Prostate gland (tissue), 2 donors: ENCODE measurements around the gene CNTNAP2. TPM values are rescaled to one million over a fixed set of nuclear protein-coding genes. Genes with fewer than 3 reads are reported as not detected.

ENCODE experiments used
- DNase-seq: peaks from one replicate; pipeline ENCODE4 v3.0.0-alpha.2; 2019; ENCODE audit warnings: low spot score
- H3K27ac ChIP-seq, 2 donors: fragments of 200-600 bp; sonication (generic); 2 replicates each; pipeline ENCODE4 v1.5.1; 2017 to 2019
- H3K27me3 ChIP-seq: fragments of 200-600 bp; sonication (generic); replicated peaks from 2 replicates; pipeline ENCODE4 v1.5.1; 2019; ENCODE audit not compliant: insufficient read depth
- H3K36me3 ChIP-seq, 2 donors: fragments of 200-600 bp; sonication (generic); 1 replicate in 1 of 2; 2 replicates in 1 of 2; pipeline versions ENCODE4 v1.5.1 to v1.8.1; 2017 to 2019
- H3K4me1 ChIP-seq: fragments of 200-600 bp; sonication (generic); replicated peaks from 2 replicates; pipeline ENCODE4 v1.5.1; 2019
- H3K4me3 ChIP-seq, 2 donors: fragments of 200-600 bp; sonication (generic); 2 replicates each; pipeline ENCODE4 v1.5.1; 2017 to 2019
- H3K9me3 ChIP-seq: fragments of 200-600 bp; sonication (generic); 2 replicates; pipeline ENCODE4 v1.5.1; 2017
- CTCF ChIP-seq, 4 experiments: fragments of 200-600 bp in 2 of 4; fragments of 450-650 bp in 2 of 4; sonication (generic) in 2 of 4; IDR thresholded peaks; 1 replicate in 3 of 4; 2 replicates in 1 of 4; pipeline ENCODE4 v1.5.1; 2016 to 2019; ENCODE audit warnings: antibody characterized with exemption in 4 of 4, mild to moderate bottlenecking in 2 of 4, moderate library complexity in 2 of 4
- POLR2A ChIP-seq: fragments of 450-650 bp; IDR thresholded peaks from one replicate; pipeline ENCODE4 v1.6.1; 2016; ENCODE audit warnings: antibody characterized with exemption, mild to moderate bottlenecking
- POLR2AphosphoS5 ChIP-seq: sonication (generic); formaldehyde crosslinking; IDR thresholded peaks from one replicate; pipeline ENCODE4 v1.6.1; 2017; ENCODE audit warnings: antibody characterized with exemption
- WGBS: methylation state at CpG from one replicate; pipeline ENCODE4 v1.1.5; 2018; 5-methylcytosine and 5-hydroxymethylcytosine counted together
- intact Hi-C: fragments of 100-400 bp; cut with DNase I; formaldehyde crosslinking; loops from one replicate; pipeline ENCODE4 v1.14.2; 2022
- total RNA-seq, 2 donors: library from RNA; depleted of rRNA; stranded (reverse); fragments of >200 nt; gene quantifications; one replicate each; pipeline ENCODE4 v1.1.0, GENCODE V29; 2016

CNTNAP2 gene
- total RNA-seq, 2 donors from 2014 or later, result 10.6 to 43.7 TPM

GRCh38 chr7:146346096-146346495, 229.5 kb downstream of the CNTNAP2 start:
- no peak overlapping the region for H3K4me3 ChIP-seq
- H3K4me1 ChIP-seq, result no peaks in the 10 kb centered on the region
- no peak overlapping the region for H3K27ac ChIP-seq
- WGBS, result 84% methylated on average over 5 of the region's 5 CpGs
- intact Hi-C loops, result no loop called here
- no peak for DNase-seq
- no peaks in the 10 kb centered on the region for H3K27me3 ChIP-seq
- TF ChIP-seq POLR2AphosphoS5 (no peak), POLR2A (no peak), CTCF (IDR thresholded peaks at IDR 0.05) (no peak)
- no peaks in the 10 kb centered on the region for H3K36me3 ChIP-seq
- H3K9me3 ChIP-seq, result no peaks in the 10 kb centered on the region

GRCh38 chr7:146355216-146355615, 238.6 kb downstream of the CNTNAP2 start:
- no peaks in the 10 kb centered on the region for H3K27me3 ChIP-seq
- no peaks in the 10 kb centered on the region for H3K36me3 ChIP-seq
- intact Hi-C loops, result no loop called here
- no peaks in the 10 kb centered on the region for H3K9me3 ChIP-seq
- H3K4me3 ChIP-seq, result no peak overlapping the region
- DNase-seq, result no peak
- TF ChIP-seq CTCF (IDR thresholded peaks at IDR 0.05), result no peak
- TF ChIP-seq POLR2A, result no peak
- TF ChIP-seq POLR2AphosphoS5, result no peak
- no peak overlapping the region for H3K27ac ChIP-seq
- H3K4me1 ChIP-seq, result no peaks in the 10 kb centered on the region
- 84% methylated on average over 1 of the region's 1 CpG for WGBS

GRCh38 chr7:146359176-146359575, 242.6 kb downstream of the CNTNAP2 start:
- no peak for DNase-seq
- intact Hi-C loops, result no loop called here
- Histone ChIP-seq H3K9me3 (no peaks in the 10 kb centered on the region), H3K4me1 (no peaks in the 10 kb centered on the region), H3K27ac (no peak overlapping the region), H3K4me3 (no peak overlapping the region), H3K27me3 (no peaks in the 10 kb centered on the region), H3K36me3 (no peaks in the 10 kb centered on the region)
- 72% methylated on average over 2 of the region's 2 CpGs for WGBS
- no peak for TF ChIP-seq POLR2A
- no peak for TF ChIP-seq CTCF (IDR thresholded peaks at IDR 0.05)

DNA sequence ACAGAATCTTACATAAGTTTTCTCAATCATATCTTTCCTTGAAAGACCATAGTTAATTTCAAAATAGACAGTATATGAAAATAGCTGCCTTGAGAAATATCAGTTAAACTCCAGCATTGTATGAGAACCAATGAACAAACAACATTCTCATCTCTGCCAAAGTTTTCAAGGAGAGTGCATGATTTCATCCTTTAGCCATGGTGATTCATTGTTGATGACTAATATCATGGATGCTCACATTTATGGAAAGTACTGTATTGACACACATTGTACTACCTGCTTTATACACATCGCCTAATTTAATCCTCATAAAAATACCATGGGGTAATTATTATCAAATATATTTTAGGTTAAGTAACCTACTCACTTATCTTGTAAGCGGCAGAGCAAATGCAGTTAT, 250.3 kb downstream of the CNTNAP2 start:
- no peaks in the 10 kb centered on the region for H3K9me3 ChIP-seq
- no peak overlapping the region for H3K4me3 ChIP-seq
- no peak for TF ChIP-seq CTCF (IDR thresholded peaks at IDR 0.05)
- no peak for TF ChIP-seq POLR2AphosphoS5
- TF ChIP-seq POLR2A, result no peak
- H3K4me1 ChIP-seq, result no peaks in the 10 kb centered on the region
- intact Hi-C loops, result no loop called here
- no peaks in the 10 kb centered on the region for H3K27me3 ChIP-seq
- no peaks in the 10 kb centered on the region for H3K36me3 ChIP-seq
- WGBS, result 44% methylated on average over 2 of the region's 2 CpGs
- no peak for DNase-seq
- H3K27ac ChIP-seq, result no peak overlapping the region

DNA sequence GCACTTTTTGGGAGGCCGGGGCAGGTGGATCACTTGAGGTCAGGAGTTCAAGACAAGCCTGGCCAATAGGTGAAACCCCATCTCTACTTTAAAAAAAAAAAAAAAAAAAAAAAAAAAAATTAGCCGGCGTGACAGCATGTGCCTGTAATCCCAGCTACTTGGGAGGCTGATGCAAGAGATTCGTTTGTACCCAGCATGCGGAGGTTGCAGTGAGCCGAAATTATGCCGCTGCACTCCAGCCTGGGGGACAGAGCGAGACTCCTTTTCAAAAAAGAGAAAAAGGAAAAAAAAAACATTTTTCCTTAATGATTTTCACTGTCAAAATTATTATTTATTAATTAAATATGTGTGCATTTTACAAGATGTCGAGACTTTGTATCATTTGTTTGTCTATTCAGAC, 253.6 kb downstream of the CNTNAP2 start:
- WGBS, result 90% methylated on average over 9 of the region's 9 CpGs
- TF ChIP-seq POLR2AphosphoS5 (no peak), POLR2A (no peak), CTCF (IDR thresholded peaks at IDR 0.05) (no peak)
- H3K36me3 ChIP-seq, result no peaks in the 10 kb centered on the region
- H3K27ac ChIP-seq, result no peak overlapping the region
- H3K4me1 ChIP-seq, result no peaks in the 10 kb centered on the region
- H3K27me3 ChIP-seq, result no peaks in the 10 kb centered on the region
- H3K9me3 ChIP-seq, result no peaks in the 10 kb centered on the region
- intact Hi-C loops, result no loop called here
- H3K4me3 ChIP-seq, result no peak overlapping the region
- no peak for DNase-seq
